OCI-LY7 (cell line): ENCODE data around the gene KRT24. TPM values are rescaled to one million over a fixed set of nuclear protein-coding genes. Genes with fewer than 3 reads are reported as not detected.

Experiments
- BruUV-seq: library from RNA; stranded (reverse); fragments of 400-500 nt; replicated peaks from 2 replicates; lab custom pipeline; 2021; lab: Mats Ljungman, UMichigan
- CTCF ChIA-PET: fragments of 300-600 bp; sonication (Branson Sonifier 250); formaldehyde crosslinking; loops from one replicate; lab custom pipeline; 2022; ENCODE audit warnings: antibody characterized with exemption; ENCODE audit not compliant: unreplicated experiment; lab: Charles Lee
- POLR2A ChIA-PET: fragments of 300-600 bp; sonication (Branson Sonifier 250); formaldehyde crosslinking; loops from one replicate; lab custom pipeline; 2022; ENCODE audit warnings: antibody characterized with exemption; lab: Charles Lee
- DNase-seq: peaks from one replicate; pipeline ENCODE4 v3.0.0-alpha.2; 2015; ENCODE audit warnings: low spot score
- H2AFZ ChIP-seq: fragments of 200-600 bp; sonication (generic), shearing (Covaris generic); 2 replicates; pipeline ENCODE4 v1.6.1; 2014; ENCODE audit warnings: mild to moderate bottlenecking, antibody characterized with exemption, low read length, moderate library complexity
- H3K27ac ChIP-seq: fragments of 200-600 bp; sonication (generic); 2 replicates; pipeline ENCODE4 v1.5.1; 2014; ENCODE audit warnings: mixed run types, low read depth, mild to moderate bottlenecking, moderate library complexity, low read length, inconsistent platforms; ENCODE audit not compliant: poor library complexity, severe bottlenecking
- H3K36me3 ChIP-seq: fragments of 200-600 bp; sonication (generic); 2 replicates; pipeline ENCODE4 v1.6.1; 2014; ENCODE audit warnings: mild to moderate bottlenecking, antibody characterized with exemption, low read length, moderate library complexity, mixed read lengths; ENCODE audit not compliant: insufficient read depth
- H3K4me1 ChIP-seq: fragments of 200-600 bp; sonication (generic); 2 replicates; pipeline ENCODE4 v1.5.1; 2014; ENCODE audit warnings: mild to moderate bottlenecking, low read length; ENCODE audit not compliant: insufficient read depth, poor library complexity, severe bottlenecking
- H3K4me2 ChIP-seq: fragments of 200-600 bp; sonication (generic); 2 replicates; pipeline ENCODE4 v1.6.1; 2014; ENCODE audit warnings: mild to moderate bottlenecking, low read length
- H3K4me3 ChIP-seq: fragments of 200-600 bp; sonication (generic); 2 replicates; pipeline ENCODE4 v1.5.1; 2014; ENCODE audit warnings: mild to moderate bottlenecking, low read depth, low read length; ENCODE audit not compliant: poor library complexity, severe bottlenecking
- H3K79me2 ChIP-seq: fragments of 200-600 bp; sonication (generic); 2 replicates; pipeline ENCODE4 v1.6.1; 2016; ENCODE audit warnings: low read depth, mild to moderate bottlenecking, low read length, moderate library complexity, mixed read lengths; ENCODE audit not compliant: insufficient read depth
- H3K9me2 ChIP-seq: fragments of 200-600 bp; sonication (generic); 2 replicates; pipeline ENCODE4 v1.6.1; 2016; ENCODE audit warnings: mild to moderate bottlenecking, low read length, mixed read lengths; ENCODE audit not compliant: insufficient read depth
- H3K9me3 ChIP-seq: fragments of 200-600 bp; sonication (generic); 2 replicates; pipeline ENCODE4 v1.6.1; 2014; ENCODE audit warnings: mild to moderate bottlenecking, mixed run types, low read length, mixed read lengths
- H4K20me1 ChIP-seq: fragments of 200-600 bp; sonication (generic); 2 replicates; pipeline ENCODE4 v1.6.1; 2014; ENCODE audit warnings: mild to moderate bottlenecking, antibody characterized with exemption, low read length, moderate library complexity, mixed read lengths; ENCODE audit not compliant: insufficient read depth
- CTCF ChIP-seq: fragments of 200-600 bp; sonication (generic); conservative IDR thresholded peaks from 2 replicates; pipeline ENCODE4 v1.5.1; 2014; ENCODE audit warnings: mild to moderate bottlenecking, antibody characterized with exemption, low read length, moderate library complexity, mixed read lengths
- EZH2phosphoT487 ChIP-seq: fragments of 200-600 bp; sonication (generic); IDR thresholded peaks from 2 replicates; pipeline ENCODE4 v1.6.1; 2018; ENCODE audit warnings: low read depth, borderline replicate concordance, mild to moderate bottlenecking, mixed run types, antibody characterized with exemption, low read length, moderate library complexity, mixed read lengths
- intact Hi-C: fragments of 100-400 bp; cut with micrococcal nuclease; formaldehyde crosslinking; loops from one replicate; pipeline ENCODE4 v1.10.0; 2022; ENCODE audit not compliant: unreplicated experiment
- total RNA-seq, 2 experiments: library from RNA; depleted of rRNA in 1 of 2; stranded (reverse); fragments of >200 nt in 1 of 2; shearing (Covaris generic) in 1 of 2; gene quantifications; 2 replicates each; pipeline ENCODE4 v1.2.3, GENCODE V29; 2014 to 2022

KRT24 gene
- total RNA-seq, 2 experiments from 2014 or later = not detected

- no peaks in the 10 kb centered on the region for H3K79me2 ChIP-seq
- no peaks in the 10 kb centered on the region for H3K36me3 ChIP-seq
- DNase-seq = no peak
- no peak overlapping the region for H2AFZ ChIP-seq
- H4K20me1 ChIP-seq = no peaks in the 10 kb centered on the region
- no peak overlapping the region for H3K27ac ChIP-seq
- CTCF ChIA-PET = no interaction called here
- no peak overlapping the region for H3K4me2 ChIP-seq
- intact Hi-C loops = no loop called here
- no peak overlapping the region for H3K4me3 ChIP-seq
- H3K9me2 ChIP-seq = no peaks in the 10 kb centered on the region
- TF ChIP-seq CTCF = no peak
- no peak for TF ChIP-seq EZH2phosphoT487
- H3K9me3 ChIP-seq = no peaks in the 10 kb centered on the region
- no peaks in the 10 kb centered on the region for H3K4me1 ChIP-seq
- POLR2A ChIA-PET = no interaction called here
- BruUV-seq = no TSS peak
Observed at GRCh38 chr17:40672654-40673053, 30.9 kb downstream of the KRT24 start.

GRCh38 chr17:40671282-40671681 lies 32.3 kb downstream of the KRT24 start:
- TF ChIP-seq CTCF = no peak
- TF ChIP-seq EZH2phosphoT487 = no peak
- CTCF ChIA-PET = no interaction called here
- no peak overlapping the region for H2AFZ ChIP-seq

GRCh38 chr17:40666331-40666730 lies 37.2 kb downstream of the KRT24 start:
- no peaks in the 10 kb centered on the region for H3K4me1 ChIP-seq
- CTCF ChIA-PET = no interaction called here
- no peaks in the 10 kb centered on the region for H3K9me3 ChIP-seq
- no peak for TF ChIP-seq CTCF
- TF ChIP-seq EZH2phosphoT487 = no peak
- no TSS peak for BruUV-seq
- POLR2A ChIA-PET = no interaction called here
- intact Hi-C loops = no loop called here
- H3K79me2 ChIP-seq = no peaks in the 10 kb centered on the region
- H4K20me1 ChIP-seq = no peaks in the 10 kb centered on the region
- DNase-seq = no peak
- no peak overlapping the region for H3K27ac ChIP-seq
- no peak overlapping the region for H3K4me2 ChIP-seq
- no peaks in the 10 kb centered on the region for H3K9me2 ChIP-seq
- H2AFZ ChIP-seq = no peak overlapping the region
- no peaks in the 10 kb centered on the region for H3K36me3 ChIP-seq
- no peak overlapping the region for H3K4me3 ChIP-seq

More at GRCh38 chr17:40671282-40671681, 32.3 kb downstream of the KRT24 start:
- H3K79me2 ChIP-seq = no peaks in the 10 kb centered on the region
- intact Hi-C loops = no loop called here
- H3K9me3 ChIP-seq = no peaks in the 10 kb centered on the region
- no peaks in the 10 kb centered on the region for H3K4me1 ChIP-seq
- POLR2A ChIA-PET = no interaction called here
- no TSS peak for BruUV-seq
- H3K4me2 ChIP-seq = no peak overlapping the region
- H3K27ac ChIP-seq = no peak overlapping the region
- DNase-seq = no peak
- no peaks in the 10 kb centered on the region for H4K20me1 ChIP-seq
- H3K4me3 ChIP-seq = no peak overlapping the region
- no peaks in the 10 kb centered on the region for H3K36me3 ChIP-seq
- no peaks in the 10 kb centered on the region for H3K9me2 ChIP-seq
